Neutrophil (primary cell): ENCODE results near the gene SFSWAP.

ENCODE experiments used
- H3K27ac ChIP-seq: fragments of 200-600 bp; sonication (generic); 2 replicates; pipeline ENCODE4 v1.5.1; 2016; ENCODE audit warnings: mild to moderate bottlenecking, moderate library complexity
- H3K27me3 ChIP-seq: fragments of 200-600 bp; sonication (generic); 2 replicates; pipeline ENCODE4 v1.6.0; 2016; ENCODE audit warnings: mild to moderate bottlenecking
- H3K36me3 ChIP-seq: fragments of 200-600 bp; sonication (generic); 2 replicates; pipeline ENCODE4 v1.5.1; 2017
- H3K4me1 ChIP-seq, 2 experiments: fragments of 200-600 bp in 1 of 2; sonication (generic) in 1 of 2; 1 replicate in 1 of 2; 2 replicates in 1 of 2; pipeline versions ENCODE4 v1.5.1 to v1.6.1; 2013 to 2016; ENCODE audit warnings: low read depth in 1 of 2, low read length in 1 of 2, mild to moderate bottlenecking in 1 of 2, moderate library complexity in 1 of 2; ENCODE audit not compliant: control insufficient read depth in 1 of 2, insufficient read depth in 1 of 2
- H3K4me3 ChIP-seq, 2 experiments: fragments of 200-600 bp in 1 of 2; sonication (generic) in 1 of 2; 1 replicate in 1 of 2; 2 replicates in 1 of 2; pipeline ENCODE4 v1.5.1; 2013 to 2016; ENCODE audit warnings: low read depth in 1 of 2, low read length in 1 of 2, mild to moderate bottlenecking in 1 of 2, moderate library complexity in 1 of 2
- H3K9me3 ChIP-seq: fragments of 200-600 bp; sonication (generic); 2 replicates; pipeline ENCODE4 v1.5.1; 2016
- TF ChIP-seq, protein P1 (sequence below): fragments of 200-600 bp; sonication (generic); IDR thresholded peaks from 2 replicates; pipeline ENCODE4 v1.5.1; 2016; ENCODE audit warnings: antibody characterized with exemption

Gene SFSWAP

GRCh38 chr12:131735153-131735456 is 24.2 kb downstream of the SFSWAP start:
- Histone ChIP-seq H3K27ac (no peak overlapping the region), H3K9me3 (no peaks in the 10 kb centered on the region), H3K4me3 (no peak overlapping the region), H3K27me3 (no peaks in the 10 kb centered on the region), H3K36me3 (peaks cover 83% of the 10 kb centered on the region), H3K4me1 (no peaks in the 10 kb centered on the region)
- TF ChIP-seq, protein P1, sequence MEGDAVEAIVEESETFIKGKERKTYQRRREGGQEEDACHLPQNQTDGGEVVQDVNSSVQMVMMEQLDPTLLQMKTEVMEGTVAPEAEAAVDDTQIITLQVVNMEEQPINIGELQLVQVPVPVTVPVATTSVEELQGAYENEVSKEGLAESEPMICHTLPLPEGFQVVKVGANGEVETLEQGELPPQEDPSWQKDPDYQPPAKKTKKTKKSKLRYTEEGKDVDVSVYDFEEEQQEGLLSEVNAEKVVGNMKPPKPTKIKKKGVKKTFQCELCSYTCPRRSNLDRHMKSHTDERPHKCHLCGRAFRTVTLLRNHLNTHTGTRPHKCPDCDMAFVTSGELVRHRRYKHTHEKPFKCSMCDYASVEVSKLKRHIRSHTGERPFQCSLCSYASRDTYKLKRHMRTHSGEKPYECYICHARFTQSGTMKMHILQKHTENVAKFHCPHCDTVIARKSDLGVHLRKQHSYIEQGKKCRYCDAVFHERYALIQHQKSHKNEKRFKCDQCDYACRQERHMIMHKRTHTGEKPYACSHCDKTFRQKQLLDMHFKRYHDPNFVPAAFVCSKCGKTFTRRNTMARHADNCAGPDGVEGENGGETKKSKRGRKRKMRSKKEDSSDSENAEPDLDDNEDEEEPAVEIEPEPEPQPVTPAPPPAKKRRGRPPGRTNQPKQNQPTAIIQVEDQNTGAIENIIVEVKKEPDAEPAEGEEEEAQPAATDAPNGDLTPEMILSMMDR = no peak

DNA sequence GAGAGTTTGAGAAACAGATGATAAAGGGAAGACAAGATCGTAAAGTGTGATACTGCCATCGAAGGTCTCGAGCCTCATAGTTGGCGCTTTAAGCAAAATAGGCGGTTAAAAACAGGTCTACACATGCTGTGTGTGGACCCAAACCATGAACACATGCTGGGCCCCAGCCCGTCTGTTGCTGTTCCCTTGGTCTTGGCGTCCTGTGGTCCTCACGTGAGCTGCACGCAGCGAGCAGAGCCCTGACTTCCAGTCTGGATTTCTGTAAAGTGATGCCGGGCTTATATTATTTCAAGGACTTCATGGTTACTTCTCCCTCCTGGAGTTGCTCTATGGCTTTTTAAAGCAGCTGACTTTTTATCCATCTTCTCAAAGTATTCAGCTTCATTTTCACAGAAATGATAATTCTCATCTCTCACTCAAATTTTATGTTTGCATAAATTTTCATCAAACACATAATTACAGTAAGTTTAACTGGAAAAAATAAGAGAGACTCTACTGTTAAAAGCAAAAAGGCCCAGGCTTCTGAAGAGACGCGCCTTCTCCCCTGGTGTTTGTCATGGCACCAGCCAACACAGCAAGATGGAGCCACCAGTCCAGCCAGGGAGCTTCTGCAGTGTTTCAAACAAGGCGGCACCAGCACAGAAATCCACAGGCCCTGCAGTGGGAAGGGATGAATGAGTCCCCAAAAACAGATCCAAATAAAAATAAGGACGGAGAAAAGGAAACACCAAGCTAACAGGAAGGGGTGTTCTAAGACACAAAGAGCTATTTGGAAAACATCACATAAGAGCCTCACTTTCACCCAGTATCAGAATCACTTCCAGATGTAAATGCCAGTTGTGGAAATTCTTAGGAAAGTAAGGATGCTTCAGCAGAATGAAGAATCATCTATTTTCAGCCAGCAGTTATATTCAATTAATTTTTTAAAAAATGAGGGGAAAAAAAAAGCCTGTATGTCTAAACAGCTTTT is 24.9 kb downstream of the SFSWAP start:
- Histone ChIP-seq H3K27ac (no peak overlapping the region), H3K9me3 (no peaks in the 10 kb centered on the region), H3K4me3 (no peak overlapping the region), H3K36me3 (peaks cover 83% of the 10 kb centered on the region), H3K4me1 (no peaks in the 10 kb centered on the region), H3K27me3 (no peaks in the 10 kb centered on the region)
- TF ChIP-seq, protein P1 = no peak

GRCh38 chr12:131736446-131737149 is 25.7 kb downstream of the SFSWAP start:
- TF ChIP-seq, protein P1 = no peak
- Histone ChIP-seq H3K9me3 (no peaks in the 10 kb centered on the region), H3K4me3 (no peak overlapping the region), H3K27ac (no peak overlapping the region), H3K27me3 (no peaks in the 10 kb centered on the region), H3K36me3 (peaks cover 82% of the 10 kb centered on the region), H3K4me1 (no peaks in the 10 kb centered on the region)

- no peak overlapping the region for H3K27ac ChIP-seq
These were observed 26.4 kb downstream of the SFSWAP start for GRCh38 chr12:131737150-131737827.

GRCh38 chr12:131738196-131738595 is 27.3 kb downstream of the SFSWAP start:
- Histone ChIP-seq H3K4me1 (no peaks in the 10 kb centered on the region), H3K4me3 (no peak overlapping the region), H3K27ac (no peak overlapping the region), H3K9me3 (no peaks in the 10 kb centered on the region), H3K36me3 (peaks cover 80% of the 10 kb centered on the region), H3K27me3 (no peaks in the 10 kb centered on the region)
- TF ChIP-seq, protein P1 = no peak

More at GRCh38 chr12:131737150-131737827, 26.4 kb downstream of the SFSWAP start:
- H3K27me3 ChIP-seq = no peaks in the 10 kb centered on the region
- no peaks in the 10 kb centered on the region for H3K4me1 ChIP-seq
- no peak overlapping the region for H3K4me3 ChIP-seq
- H3K9me3 ChIP-seq = no peaks in the 10 kb centered on the region
- peaks cover 82% of the 10 kb centered on the region for H3K36me3 ChIP-seq
- TF ChIP-seq, protein P1 = no peak
